Occipital lobe (tissue), 2 donors: ENCODE measurements around the gene KANK2. TPM values are rescaled to one million over a fixed set of nuclear protein-coding genes. Genes with fewer than 3 reads are reported as not detected.
"Not testable (repeated sequence)": the region's sequence is repeated elsewhere in the genome, so short reads cannot be mapped to it uniquely, and the experiment has no call there.

Experiments used
- DNase-seq: peaks from one replicate; lab custom pipeline; 2025; lab: John Stamatoyannopoulos, UW
- total RNA-seq: library from RNA; depleted of rRNA; stranded (reverse); fragments of >200 nt; gene quantifications from one replicate; pipeline ENCODE4 v1.2.3, GENCODE V29; 2014

KANK2 gene
- total RNA-seq, 1 donor from 2014 or later, result 10.6 TPM

DNA sequence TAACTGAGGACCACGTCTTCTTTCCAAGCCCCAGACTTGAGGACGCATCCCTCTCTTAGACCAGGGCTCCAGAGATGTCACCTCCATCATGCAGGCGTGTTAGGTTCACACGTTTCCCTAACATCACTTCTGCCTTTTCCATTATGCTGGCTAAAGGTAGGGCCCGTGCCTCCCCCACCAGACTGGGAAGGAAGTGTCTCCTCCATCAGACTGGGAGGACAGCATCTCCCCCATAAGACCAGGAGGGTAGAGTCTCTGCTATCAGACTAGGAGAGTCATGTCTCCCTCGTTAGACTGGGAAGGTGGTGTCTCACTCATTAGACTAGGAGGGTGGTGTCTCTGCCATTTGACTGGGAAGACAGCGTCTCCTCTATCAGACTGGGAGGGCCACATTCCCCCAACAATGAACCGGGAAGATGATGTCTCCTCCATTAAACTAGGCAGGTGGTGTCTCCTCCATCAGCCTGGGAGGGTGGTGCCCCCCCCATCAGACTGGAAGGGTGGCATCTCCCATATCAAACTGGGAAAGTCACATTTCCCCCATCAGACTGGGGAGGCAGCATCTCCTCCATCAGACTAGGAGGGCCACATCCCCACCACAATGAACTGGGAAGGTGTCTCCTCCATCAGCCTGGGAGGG is 23.7 kb downstream of the KANK2 start:
- no peak for DNase-seq

DNA sequence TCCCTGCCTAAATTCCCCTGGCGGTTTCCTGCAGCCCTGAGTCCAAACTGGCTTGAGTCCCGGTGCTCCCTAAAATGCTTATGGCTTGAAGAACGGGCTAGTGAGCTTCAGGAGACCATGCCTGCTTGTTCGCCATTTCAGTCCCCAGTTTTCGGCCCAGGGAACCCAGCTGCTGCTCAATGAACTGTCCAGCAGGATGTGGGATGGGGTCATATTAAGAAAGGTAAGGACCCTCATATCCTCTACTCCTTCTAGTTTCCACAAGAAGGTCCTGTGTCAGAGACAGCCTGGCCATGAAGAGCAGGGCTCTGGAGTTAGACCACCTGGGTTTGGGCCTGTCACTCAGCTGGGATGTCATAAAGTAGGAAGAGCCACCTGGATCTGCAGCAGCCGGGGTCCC is 24.8 kb downstream of the KANK2 start:
- no peak for DNase-seq

GRCh38 chr19:11171144-11171543 is 26.2 kb downstream of the KANK2 start:
- no peak for DNase-seq

- DNase-seq, result no peak
Measured at GRCh38 chr19:11169896-11170678, 27.3 kb downstream of the KANK2 start.

DNA sequence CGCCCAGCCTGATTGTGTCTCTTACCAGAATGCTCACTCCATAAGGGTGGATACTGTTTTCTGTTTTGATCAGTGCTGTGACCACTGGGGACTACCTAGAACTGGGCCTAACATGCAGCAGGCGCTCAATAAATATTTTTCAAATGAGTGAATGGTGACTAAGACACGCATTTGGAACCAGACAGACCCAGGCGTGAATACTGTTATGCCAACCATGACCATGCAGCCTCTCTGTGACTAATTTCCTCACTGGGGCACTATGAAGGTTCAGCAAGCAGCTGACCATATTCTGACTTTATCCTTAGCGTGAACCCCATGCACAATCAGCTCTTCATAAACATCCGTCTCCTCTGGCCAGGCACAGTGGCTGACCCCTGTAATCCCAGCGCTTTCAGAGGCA is 28.8 kb downstream of the KANK2 start:
- no peak for DNase-seq

DNA sequence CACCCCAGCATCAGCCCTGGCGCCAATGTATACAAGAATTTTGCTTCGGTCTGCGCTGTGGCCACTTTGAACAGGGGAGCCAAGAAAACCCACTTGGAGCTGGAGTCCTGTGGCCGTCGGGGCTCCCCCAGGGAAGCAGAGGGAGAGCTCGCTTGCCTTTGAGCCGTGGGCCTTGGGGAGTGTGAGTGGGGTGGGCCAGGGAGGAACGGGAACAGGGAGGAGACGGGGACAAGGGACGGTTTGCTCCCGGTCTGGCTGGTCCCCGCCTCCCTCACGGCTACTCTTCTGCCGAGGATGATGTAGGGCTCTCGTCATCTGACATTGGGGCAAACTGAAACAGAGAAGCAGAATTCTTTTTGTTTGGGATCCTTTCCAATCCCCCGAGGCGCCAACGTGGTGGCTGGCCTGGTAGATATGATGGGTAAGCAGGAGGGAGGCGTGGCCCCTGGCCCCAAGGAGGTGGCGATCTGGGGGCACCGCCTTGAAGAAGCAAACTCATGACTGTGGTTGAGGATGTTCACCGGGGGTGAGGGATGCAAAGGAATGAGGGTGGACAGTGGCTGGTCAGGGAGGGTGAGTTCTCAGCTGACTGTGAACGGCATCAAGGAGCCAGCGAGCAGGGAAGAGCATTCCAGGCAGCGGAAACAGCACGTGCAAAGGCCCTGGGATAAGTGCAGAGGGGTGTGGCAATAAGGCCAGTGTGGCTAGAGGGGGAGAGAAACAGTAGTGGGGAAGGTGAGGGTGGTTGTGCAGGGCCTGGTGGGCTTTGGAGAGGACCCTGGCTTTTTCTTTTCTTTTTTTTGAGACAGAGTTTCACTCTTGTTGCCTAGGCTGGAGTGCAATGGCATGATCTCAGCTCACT is 30.8 kb downstream of the KANK2 start:
- DNase-seq, result no peak

DNA sequence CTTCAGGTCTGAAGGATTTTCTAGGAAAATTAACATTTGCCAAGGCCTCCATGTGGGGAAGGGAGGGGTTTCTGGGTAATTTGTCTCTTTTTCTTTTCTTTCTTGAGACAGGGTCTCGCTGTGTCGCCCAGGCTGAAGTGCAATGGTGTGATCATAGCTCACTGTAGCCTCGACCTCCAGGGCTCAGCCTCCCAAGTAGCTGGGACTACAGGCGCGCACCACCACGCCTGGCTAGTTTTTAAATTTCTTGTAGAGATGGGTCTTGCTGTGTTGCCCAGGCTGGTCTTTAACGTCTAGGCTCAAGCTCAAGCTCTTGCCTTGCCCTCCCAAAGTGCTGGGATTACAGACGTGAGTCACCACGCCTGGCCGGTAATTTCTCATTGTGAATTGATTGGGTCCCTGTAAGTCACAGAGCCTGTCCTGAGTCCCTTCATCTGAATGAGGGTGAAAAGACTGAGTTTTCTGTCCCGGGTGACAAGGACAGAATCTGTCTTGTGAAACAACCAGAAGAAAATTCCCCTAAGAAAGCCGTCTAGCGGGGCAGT is 31.8 kb downstream of the KANK2 start:
- no peak for DNase-seq

GRCh38 chr19:11164879-11165406 is 32.4 kb downstream of the KANK2 start:
- DNase-seq, result no peak

DNA sequence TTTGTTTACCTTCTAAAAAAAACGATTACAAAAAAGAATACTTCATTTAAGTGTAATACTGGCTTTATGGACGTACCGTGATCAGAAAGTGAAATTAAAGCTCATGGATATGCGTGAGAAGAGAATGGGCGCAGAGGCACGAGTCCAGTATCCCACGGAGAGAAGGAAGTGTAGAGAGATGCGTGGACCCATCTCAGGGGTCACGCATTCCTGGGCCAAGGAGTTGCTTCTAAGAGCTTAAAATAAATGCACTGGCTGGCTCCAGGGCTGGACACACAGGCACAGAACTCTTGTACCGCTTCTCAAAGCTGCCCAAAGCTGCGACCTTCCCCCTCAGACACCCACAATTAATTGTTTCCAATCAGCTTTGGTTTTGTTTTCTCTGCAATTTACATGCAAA is 33.0 kb downstream of the KANK2 start:
- DNase-seq, result no peak

DNA sequence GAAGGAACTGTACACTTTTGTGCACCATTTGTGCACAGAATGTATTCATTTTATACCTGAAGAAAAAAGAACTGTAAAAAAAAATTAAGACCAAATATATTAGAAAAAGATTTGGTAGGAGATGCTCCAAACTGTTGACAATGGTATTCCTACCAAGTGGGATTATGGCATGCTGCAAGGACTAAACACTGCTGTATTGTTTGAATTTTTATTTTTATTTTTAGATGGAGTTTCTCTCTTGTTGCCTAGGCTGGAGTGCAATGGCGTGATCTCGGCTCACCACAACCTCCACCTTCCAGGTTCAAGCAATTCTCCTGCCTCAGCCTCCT is 36.9 kb downstream of the KANK2 start:
- not testable (repeated sequence) for DNase-seq

GRCh38 chr19:11159598-11160439 is 37.5 kb downstream of the KANK2 start:
- no peak for DNase-seq

DNA sequence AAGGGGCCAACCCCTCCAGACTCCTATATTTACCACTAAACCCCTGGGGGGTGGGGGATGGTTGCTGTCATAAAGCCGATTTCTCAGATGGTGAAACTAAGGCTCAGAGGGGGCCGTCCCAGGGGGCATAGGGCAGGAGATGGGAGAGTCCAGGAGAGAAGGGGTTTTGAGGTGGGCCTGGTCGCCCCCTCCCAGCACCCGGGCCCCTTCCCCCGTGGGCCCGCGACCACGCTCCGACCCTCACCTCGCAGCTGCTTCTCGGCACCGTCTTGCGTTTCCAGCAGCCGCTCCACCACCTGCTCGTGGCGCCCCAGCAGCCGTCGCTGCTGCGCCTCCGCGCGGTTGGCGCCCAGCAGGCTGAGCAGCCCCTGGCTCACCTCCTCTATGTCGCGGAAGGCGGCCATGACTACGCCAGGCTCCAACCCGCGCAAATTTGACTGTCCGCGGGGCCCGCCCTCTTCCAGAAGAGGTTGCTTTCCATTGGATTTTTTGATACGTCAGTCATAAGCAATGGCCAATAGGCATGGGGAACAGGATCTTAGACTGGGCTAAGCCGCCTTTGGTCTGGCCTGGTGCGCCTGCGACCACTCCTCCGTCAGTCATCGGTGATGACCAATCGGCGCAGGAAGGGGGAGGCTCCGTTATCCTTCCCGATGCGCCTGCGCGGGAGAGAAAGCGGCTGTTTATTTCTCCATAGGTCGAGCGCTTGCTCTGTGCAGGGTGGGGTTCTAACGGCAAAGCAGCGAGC is 41.8 kb downstream of the KANK2 start, which contains the start of gene SPC24:
Gene SPC24, minus strand, starts transcription at position 410 of the 748 bp plus-strand sequence. Its CDS starts 6 bp downstream, at position 404.
- DNase-seq, result peak; percentile 98

DNA sequence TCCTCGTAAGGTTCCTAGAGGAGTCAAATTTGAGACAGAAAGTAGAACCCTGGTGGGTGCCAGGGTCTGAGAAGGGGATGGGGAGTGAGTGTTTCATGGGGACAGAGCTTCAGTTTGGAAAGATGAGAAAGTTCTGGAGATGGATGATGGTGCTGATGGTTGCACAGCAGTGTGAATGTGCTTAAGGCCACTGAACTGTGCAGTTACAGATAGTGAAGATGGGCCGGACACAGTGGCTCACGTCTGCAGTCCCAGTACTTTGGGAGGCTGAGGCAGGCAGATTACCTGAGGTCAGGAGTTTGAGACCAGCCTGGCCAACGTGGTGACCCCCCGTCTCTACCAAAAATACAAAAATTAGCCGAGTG is 42.7 kb downstream of the KANK2 start:
- DNase-seq, result no peak

DNA sequence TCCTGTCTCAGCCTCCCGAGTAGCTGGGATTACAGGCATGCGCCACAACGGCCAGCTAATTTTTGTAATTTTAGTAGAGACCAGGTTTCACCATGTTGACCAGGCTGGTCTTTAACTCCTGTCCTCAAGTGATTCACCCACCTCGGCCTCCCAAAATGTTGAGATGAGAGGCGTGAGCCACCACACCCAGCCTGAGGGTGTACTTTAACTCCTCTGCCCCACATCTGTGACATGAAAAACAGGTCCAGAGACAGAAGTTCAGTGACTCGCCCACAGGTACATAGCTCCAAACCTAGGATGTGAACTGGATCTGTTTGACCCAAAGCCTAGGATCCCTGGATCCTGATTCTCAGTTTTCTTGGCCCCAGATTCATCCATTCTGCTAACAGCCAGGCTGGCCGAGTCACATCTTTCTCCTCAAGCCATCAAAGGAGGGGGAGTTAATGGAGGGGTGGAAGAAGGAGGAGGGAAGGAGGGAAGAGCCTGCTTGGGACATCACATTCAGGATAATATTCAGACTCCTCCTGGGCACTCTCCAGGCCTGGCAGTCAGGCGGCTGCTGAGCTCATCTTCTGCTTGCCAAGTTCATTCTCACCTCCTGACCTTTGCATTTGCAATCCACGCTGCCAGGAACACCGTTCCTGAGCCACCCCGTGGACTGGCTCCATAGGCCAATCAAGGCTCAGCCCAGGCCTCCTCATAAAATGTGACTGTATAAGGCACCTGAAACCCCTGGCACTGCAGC is 44.9 kb downstream of the KANK2 start:
- DNase-seq, result peak; percentile 24

DNA sequence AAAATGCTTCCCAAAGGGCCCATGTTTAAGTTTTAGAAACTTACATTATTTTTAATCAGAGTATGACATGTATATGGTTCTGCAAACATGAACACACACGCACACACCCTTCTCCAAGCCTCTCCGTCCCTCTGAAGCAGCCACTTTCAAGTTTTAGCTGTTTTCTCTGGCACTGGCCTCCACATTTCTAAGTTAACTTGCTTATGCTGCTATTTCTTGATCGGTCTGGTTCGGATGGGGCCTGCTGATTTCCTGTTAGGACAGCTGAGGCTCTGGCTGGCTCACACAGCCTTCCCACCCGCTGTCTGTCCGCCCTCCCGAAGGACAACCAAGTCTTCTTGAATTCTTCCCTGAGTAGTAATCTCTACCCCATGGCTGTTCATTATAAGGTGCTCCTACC is 46.2 kb downstream of the KANK2 start:
- no peak for DNase-seq

GRCh38 chr19:11148001-11148400 is 49.3 kb downstream of the KANK2 start:
- DNase-seq, result no peak

GRCh38 chr19:11145536-11145924 is 51.8 kb downstream of the KANK2 start:
- DNase-seq, result no peak

- peak; percentile 45 for DNase-seq
Measured at GRCh38 chr19:11142528-11143171, 54.7 kb downstream of the KANK2 start.
